Omental fat pad (tissue), 4 donors: ENCODE data around the gene HSPA1A. TPM values are rescaled to one million over a fixed set of nuclear protein-coding genes. Genes with fewer than 3 reads are reported as not detected.

Experiments
- ATAC-seq: fragments of 150-250 bp; one replicate; pipeline ENCODE4 v1.9.1; 2016; ENCODE audit warnings: mild to moderate bottlenecking, moderate library complexity; ENCODE audit not compliant: low FRiP score
- DNase-seq: peaks from one replicate; pipeline ENCODE4 v3.0.0-alpha.2; 2019; ENCODE audit warnings: low spot score
- total RNA-seq, 4 donors: library from RNA; depleted of rRNA; stranded (reverse); fragments of >200 nt; gene quantifications; one replicate each; pipeline ENCODE4 v1.1.0, GENCODE V29; 2016
- TF ChIP-seq, protein P1 (sequence below), 3 donors: fragments of 450-650 bp; IDR thresholded peaks; one replicate each; pipeline ENCODE4 v1.5.1; 2016 to 2017; ENCODE audit warnings: antibody characterized with exemption in 3 of 3, mild to moderate bottlenecking in 3 of 3, moderate library complexity in 2 of 3

The HSPA1A gene
- total RNA-seq, 4 donors from 2014 or later: 155 to 1,684 (median 309) TPM

DNA sequence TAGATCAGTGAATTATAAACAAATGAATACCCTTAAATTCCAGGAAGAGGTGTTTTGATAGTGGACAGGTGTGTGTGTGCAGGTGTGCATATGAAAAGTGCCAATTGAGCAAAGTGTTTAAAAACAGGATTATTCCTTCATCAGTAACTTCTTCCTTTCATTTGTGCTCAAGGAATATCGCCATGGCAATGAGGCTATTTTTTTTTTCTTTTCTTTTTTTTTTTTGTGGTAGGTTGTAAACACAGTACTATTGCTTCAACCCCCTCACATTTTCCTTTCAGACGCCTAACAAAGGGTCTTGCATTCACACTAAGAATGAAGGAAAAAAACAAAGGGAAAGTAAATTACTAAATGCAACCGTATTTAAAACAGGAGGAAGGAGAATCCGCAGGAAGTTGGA lies 10.2 kb downstream of the HSPA1A start:
- DNase-seq: no peak
- TF ChIP-seq, protein P1, sequence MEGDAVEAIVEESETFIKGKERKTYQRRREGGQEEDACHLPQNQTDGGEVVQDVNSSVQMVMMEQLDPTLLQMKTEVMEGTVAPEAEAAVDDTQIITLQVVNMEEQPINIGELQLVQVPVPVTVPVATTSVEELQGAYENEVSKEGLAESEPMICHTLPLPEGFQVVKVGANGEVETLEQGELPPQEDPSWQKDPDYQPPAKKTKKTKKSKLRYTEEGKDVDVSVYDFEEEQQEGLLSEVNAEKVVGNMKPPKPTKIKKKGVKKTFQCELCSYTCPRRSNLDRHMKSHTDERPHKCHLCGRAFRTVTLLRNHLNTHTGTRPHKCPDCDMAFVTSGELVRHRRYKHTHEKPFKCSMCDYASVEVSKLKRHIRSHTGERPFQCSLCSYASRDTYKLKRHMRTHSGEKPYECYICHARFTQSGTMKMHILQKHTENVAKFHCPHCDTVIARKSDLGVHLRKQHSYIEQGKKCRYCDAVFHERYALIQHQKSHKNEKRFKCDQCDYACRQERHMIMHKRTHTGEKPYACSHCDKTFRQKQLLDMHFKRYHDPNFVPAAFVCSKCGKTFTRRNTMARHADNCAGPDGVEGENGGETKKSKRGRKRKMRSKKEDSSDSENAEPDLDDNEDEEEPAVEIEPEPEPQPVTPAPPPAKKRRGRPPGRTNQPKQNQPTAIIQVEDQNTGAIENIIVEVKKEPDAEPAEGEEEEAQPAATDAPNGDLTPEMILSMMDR (IDR thresholded peaks at IDR 0.05): no peak
- ATAC-seq: no peak

DNA sequence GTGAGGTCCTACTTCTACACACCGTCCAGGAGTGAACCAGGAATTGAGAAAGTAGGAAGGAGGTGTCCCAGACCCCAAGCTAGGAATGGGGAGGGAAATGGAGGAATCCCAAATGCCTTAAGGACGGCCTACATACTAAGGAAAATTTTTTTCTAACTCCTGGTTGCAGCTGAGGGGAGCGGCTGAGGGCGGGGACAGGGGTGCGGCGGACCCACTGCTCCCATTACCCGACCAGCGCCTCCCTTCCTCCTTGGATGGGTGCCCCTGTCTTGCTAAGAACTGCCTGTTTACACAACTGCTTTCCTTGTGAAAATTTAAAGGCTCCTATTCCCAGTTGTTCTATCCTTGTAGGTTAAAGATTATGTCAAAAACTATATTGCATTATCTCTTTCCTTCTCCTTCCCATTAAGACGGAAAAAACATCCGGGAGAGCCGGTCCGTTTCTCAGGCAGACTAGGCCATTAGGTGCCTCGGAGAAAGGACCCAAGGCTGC lies 11.5 kb downstream of the HSPA1A start:
- TF ChIP-seq, protein P1 (IDR thresholded peaks at IDR 0.05): no peak
- ATAC-seq: peak; percentile 24
- no peak for DNase-seq

DNA sequence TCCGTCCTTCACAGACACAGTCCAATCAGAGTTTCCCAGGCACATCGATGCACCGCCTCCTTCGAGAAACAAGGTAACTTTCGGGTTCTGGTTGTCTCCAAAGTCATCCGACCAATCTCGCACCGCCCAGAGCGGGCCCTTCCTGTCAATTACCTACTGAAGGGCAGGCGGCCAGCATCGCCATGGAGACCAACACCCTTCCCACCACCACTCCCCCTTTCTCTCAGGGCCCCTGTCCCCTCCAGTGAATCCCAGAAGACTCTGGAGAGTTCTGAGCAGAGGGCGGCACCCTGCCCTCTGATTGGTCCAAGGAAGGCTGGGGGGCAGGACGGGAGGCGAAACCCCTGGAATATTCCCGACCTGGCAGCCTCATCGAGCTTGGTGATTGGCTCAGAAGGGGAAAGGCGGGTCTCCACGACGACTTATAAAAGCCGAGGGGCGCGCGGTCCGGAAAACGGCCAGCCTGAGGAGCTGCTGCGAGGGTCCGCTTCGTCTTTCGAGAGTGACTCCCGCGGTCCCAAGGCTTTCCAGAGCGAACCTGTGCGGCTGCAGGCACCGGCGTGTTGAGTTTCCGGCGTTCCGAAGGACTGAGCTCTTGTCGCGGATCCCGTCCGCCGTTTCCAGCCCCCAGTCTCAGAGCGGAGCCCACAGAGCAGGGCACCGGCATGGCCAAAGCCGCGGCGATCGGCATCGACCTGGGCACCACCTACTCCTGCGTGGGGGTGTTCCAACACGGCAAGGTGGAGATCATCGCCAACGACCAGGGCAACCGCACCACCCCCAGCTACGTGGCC lies 12.1 kb downstream of the HSPA1A start, which contains the start of gene HSPA1B:
HSPA1B (plus strand) TSS at position 453 of the 794 bp plus-strand sequence; CDS start at position 666, 213 bp downstream.
- ATAC-seq: peak; percentile 80
- DNase-seq: peak; percentile 95
- TF ChIP-seq, protein P1 (IDR thresholded peaks at IDR 0.05): no peak

DNA sequence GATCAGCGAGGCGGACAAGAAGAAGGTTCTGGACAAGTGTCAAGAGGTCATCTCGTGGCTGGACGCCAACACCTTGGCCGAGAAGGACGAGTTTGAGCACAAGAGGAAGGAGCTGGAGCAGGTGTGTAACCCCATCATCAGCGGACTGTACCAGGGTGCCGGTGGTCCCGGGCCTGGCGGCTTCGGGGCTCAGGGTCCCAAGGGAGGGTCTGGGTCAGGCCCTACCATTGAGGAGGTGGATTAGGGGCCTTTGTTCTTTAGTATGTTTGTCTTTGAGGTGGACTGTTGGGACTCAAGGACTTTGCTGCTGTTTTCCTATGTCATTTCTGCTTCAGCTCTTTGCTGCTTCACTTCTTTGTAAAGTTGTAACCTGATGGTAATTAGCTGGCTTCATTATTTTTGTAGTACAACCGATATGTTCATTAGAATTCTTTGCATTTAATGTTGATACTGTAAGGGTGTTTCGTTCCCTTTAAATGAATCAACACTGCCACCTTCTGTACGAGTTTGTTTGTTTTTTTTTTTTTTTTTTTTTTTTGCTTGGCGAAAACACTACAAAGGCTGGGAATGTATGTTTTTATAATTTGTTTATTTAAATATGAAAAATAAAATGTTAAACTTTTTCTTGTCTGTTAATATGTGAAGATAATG lies 14.4 kb downstream of the HSPA1A start:
- DNase-seq (no peak), ATAC-seq (no peak)
- TF ChIP-seq, protein P1 (IDR thresholded peaks at IDR 0.05): no peak

DNA sequence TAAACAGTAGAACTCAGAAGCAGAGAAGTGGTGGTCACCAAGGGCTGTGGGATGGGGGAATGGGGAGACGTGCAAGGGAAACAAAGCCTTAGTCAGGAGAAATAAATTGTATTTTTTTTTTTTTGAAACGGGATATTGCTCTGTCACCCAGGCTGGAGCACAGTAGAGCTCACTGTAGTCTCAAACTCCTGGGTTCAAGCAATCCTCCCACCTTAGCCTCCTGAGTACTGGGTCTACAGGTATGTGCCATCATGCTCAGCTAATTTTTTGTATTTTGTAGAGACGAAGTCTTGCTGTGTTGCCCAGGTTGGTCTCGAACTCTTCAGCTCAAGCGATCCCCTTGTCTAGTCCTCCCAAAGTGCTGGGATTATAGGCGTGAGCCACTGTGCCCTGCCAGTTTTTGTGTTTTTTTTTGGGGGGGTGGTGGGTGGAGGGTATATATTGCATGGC lies 15.6 kb downstream of the HSPA1A start:
- DNase-seq (no peak), ATAC-seq (no peak)
- TF ChIP-seq, protein P1 (IDR thresholded peaks at IDR 0.05): no peak

DNA sequence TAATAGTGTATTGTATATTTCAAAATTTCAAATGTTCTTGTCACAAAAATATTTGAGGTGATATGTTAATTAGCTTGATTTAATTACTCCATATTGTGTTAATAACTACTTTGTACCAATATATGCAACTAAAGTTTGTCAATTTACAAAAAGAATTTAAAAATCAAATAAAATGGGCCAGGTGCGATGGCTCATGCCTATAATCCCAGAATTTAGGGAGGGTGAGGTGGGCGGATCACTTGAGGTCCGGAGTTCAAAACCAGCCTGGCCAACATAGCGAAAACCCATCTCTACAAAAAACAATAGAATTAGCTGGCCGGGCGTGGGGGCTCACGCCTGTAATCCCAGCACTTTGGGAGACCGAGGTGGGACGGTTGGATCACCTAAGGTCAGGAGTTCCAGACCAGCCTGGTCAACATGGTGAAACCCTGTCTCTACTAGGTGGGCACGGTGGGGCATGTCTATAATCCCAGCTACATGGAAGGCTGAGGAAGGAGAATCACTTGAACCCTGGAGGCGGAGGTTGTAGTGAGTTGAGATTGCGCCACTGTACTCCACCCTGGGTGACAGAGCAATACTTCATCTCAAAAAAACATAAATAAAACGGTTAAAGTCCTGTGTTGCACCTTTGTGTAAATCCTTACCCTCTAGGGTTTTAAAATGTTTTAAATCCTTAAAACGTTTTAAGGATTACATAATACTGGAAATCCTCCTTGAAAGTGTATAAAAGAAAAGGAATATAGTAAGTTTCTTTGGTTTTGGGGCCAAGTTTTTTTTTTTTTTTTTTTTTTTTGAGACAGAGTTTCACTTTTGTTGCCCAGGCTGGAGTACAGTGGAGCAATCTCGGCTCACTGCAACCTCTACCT lies 16.2 kb downstream of the HSPA1A start:
- no peak for ATAC-seq
- DNase-seq: no peak
- TF ChIP-seq, protein P1 (IDR thresholded peaks at IDR 0.05): no peak
